GM18499 (cell line): Measurements from ENCODE around the gene TXLNA.

Experiments used
- ATAC-seq: cut with Tn5 transposase; IDR thresholded peaks from one replicate; pipeline ENCODE4 v1.9.1; 2021; ENCODE audit warnings: moderate number of reproducible peaks; ENCODE audit not compliant: insufficient read depth, unreplicated experiment

The TXLNA gene

DNA sequence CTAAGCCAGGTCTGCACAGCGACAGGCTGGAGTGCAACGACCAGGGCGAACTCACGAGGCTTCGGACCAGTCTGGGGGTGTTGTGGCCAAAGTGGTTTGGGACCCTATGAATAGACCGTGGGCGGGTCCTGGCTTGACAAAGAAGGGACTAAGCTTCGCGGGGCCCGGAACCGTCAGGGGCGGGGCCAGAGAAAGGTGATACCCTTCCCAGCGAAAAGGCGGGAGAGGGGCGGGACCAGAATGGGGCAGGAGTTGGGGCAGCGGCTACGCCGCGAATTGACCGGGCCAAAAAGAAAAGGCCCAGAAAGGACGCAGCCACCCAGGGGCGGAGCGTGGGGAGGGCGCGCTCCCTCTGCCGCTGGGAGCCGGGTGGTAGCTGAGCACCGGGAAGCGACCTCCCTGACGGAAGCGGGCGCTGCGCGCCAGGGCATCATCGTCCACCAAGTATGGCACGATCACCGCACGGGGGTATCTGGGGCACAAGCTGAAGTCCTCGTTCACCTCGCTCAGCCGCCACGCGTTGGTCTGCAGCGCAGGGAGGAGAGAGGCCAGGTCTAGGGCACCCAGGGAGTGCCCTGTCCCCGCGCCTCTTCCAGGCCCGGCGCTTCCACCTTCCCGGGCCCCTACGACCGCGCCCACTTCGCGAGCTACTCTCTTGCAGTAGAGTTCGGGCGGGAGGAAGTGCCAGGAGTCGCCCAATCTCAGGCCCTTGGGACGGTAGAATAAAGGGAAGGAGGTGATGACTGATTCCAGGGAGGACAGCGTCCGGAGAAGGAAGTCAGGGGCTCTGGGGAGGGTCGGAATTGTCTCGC lies 60.9 kb downstream of the TXLNA start:
- no peak for ATAC-seq

DNA sequence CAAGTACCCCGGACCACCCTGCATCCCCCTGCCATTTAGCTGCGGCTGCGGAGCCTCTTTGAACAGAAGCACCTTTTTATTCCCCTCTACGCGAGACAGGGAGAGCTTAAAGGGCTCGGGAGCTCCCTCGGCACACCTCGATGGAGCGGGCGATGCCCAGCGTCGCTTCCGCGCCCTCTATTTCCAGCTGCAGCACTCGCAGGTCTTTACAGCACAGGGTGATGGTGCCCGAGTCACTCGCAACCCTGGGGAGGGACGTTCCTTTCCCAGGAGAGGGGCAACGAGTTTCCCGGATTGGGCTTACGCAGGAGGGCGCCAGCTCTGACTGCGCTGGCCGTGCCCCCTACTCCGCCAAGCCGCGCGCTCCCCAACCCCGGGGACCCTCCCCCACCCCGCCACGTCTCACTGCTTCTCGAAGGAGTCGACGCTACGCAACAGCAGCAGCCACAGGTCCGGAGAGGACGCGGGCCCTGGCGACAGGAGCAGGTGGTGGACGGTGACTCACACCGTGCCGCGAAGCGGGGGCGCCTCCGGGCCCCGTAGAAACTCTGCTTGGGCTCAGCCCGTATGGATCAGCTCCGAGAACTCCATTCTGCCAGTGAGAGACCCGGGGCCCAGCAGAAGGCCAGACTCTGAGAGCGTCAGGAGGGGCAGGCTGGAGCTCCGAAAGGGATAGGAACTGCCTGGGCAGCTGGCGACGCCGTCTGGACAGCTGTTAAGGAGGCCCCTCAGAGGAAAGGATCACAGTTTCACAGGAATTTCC lies 61.7 kb downstream of the TXLNA start:
- no peak for ATAC-seq

DNA sequence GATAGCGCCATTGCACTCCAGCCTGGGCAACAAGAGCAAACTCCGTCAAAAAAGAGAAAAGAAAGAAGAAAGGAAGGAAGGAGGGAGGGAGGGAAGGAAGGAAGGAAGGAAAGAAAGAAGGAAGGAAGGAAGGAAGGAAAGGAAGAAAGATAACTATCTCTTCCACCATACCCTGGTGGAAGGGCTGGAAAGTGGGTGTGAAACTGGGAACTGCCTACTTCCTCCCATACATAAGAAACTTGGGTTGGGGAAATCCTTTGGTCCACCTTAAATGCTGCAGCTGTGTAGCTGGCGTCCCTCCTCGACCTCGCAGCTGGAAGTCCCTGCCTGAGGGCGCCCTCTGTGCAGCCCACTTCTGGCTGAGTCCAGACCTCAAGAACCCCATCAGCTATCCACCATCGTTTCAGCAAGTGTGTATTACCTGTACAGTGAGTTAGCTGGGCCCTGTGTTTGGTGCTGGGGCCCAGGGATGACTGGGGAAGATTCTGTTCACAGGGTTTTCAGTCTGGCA lies 62.9 kb downstream of the TXLNA start:
- ATAC-seq: no peak

DNA sequence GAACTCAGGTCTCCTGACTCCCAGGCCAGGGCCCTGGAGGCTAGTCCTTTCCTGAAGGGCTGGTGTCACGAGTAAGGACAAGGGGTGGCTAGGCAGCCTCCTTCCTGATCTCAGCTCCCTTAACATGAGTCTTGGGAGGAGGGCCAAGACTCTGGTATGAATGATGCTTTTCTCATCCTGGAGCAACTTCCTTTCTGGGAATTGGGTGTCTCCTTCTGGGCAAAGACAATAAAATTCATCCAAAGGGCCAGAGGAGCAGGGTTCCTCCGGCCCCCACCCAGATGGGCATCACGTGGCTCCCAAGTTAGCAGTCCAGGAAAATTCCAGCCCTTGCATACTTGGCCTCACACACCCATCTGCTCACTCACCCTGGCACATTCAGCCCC lies 67.4 kb downstream of the TXLNA start, which contains the start of gene FAM167B:
TSS of gene FAM167B (plus strand) at position 335 of the 386 bp plus-strand sequence. CDS start 200 bp downstream, outside the sequence.
- ATAC-seq: no peak

DNA sequence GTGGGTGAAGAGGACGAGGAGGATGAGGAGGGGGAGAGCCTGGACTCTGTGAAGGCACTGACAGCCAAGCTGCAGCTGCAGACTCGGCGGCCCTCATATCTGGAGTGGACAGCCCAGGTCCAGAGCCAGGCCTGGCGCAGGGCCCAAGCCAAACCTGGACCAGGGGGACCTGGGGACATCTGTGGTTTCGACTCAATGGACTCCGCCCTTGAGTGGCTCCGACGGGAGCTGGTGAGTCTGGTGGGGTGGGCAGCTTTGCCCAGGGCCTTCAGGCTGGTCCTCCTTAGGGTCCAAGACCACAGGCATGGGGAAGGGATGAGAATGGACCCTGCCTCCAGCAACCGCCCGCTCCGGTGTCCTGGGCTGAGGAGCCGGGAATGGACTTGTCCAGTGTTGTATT lies 68.0 kb downstream of the TXLNA start:
- no peak for ATAC-seq
